ENCODE data around the gene PLCB3. TPM values are rescaled to one million over a fixed set of nuclear protein-coding genes. Genes with fewer than 3 reads are reported as not detected.

The PLCB3 gene
- 22.7 and 25.9 TPM in 2 replicates for polyA plus RNA-seq (2014; cell fraction: cytosol; rRNA removed)
- polyA plus RNA-seq (2014; cell fraction: nucleus; rRNA removed) = 42.9 and 51.1 TPM in 2 replicates

- peak; percentile 72 for DNase-seq (ENCODE audit: low spot score)
Measured at GRCh38 chr11:64251016-64251752, at the start of gene PLCB3. Gene PLCB3, plus strand, starts transcription at chr11:64251530. Its CDS starts 120 bp downstream, at chr11:64251650.

GRCh38 chr11:64201543-64201942 lies 49.8 kb upstream of the PLCB3 start:
- DNase-seq (ENCODE audit: low spot score) = no peak

- DNase-seq (ENCODE audit: low spot score) = no peak
Measured at GRCh38 chr11:64202992-64203391, 48.3 kb upstream of the PLCB3 start.

GRCh38 chr11:64203421-64204079 lies 47.8 kb upstream of the PLCB3 start:
- DNase-seq (ENCODE audit: low spot score) = no peak

GRCh38 chr11:64204080-64204440 lies 47.3 kb upstream of the PLCB3 start:
- DNase-seq (ENCODE audit: low spot score) = no peak

- peak; percentile 64 for DNase-seq (ENCODE audit: low spot score)
Measured at GRCh38 chr11:64204464-64204989, 46.8 kb upstream of the PLCB3 start.

- DNase-seq (ENCODE audit: low spot score) = no peak
Measured at GRCh38 chr11:64206457-64207255, 44.7 kb upstream of the PLCB3 start, which contains the start of gene FERMT3. Gene FERMT3, plus strand, starts transcription at chr11:64206721. Its CDS starts 644 bp downstream, at chr11:64207365.

- no peak for DNase-seq (ENCODE audit: low spot score)
Measured at GRCh38 chr11:64207256-64208085, 43.9 kb upstream of the PLCB3 start.

GRCh38 chr11:64208086-64208795 lies 43.1 kb upstream of the PLCB3 start:
- DNase-seq (ENCODE audit: low spot score) = no peak

GRCh38 chr11:64208796-64209562 lies 42.4 kb upstream of the PLCB3 start:
- no peak for DNase-seq (ENCODE audit: low spot score)

- DNase-seq (ENCODE audit: low spot score) = no peak
Measured at GRCh38 chr11:64209563-64209843, 41.8 kb upstream of the PLCB3 start.

- DNase-seq (ENCODE audit: low spot score) = no peak
Measured at GRCh38 chr11:64210301-64211020, 40.9 kb upstream of the PLCB3 start.

- no peak for DNase-seq (ENCODE audit: low spot score)
Measured at GRCh38 chr11:64211181-64211872, 40.0 kb upstream of the PLCB3 start.

- DNase-seq (ENCODE audit: low spot score) = no peak
Measured at GRCh38 chr11:64216879-64217278, 34.5 kb upstream of the PLCB3 start.

GRCh38 chr11:64218628-64219353 lies 32.5 kb upstream of the PLCB3 start:
- DNase-seq (ENCODE audit: low spot score) = no peak

- no peak for DNase-seq (ENCODE audit: low spot score)
Measured at GRCh38 chr11:64219354-64219684, 32.0 kb upstream of the PLCB3 start.

- no peak for DNase-seq (ENCODE audit: low spot score)
Measured at GRCh38 chr11:64219755-64220154, 31.6 kb upstream of the PLCB3 start.

GRCh38 chr11:64220271-64220670 lies 31.1 kb upstream of the PLCB3 start:
- DNase-seq (ENCODE audit: low spot score) = no peak
